ENCODE results near the gene MRPS18A. TPM values are rescaled to one million over a fixed set of nuclear protein-coding genes. Genes with fewer than 3 reads are reported as not detected.

The MRPS18A gene
- total RNA-seq, 1 donor from 2014 or later = 57.0 TPM

- H3K36me3 Mint-ChIP-seq (ENCODE audit: low read depth) = no peaks in the 10 kb centered on the region
- intact Hi-C loops (cut with micrococcal nuclease) = loop anchor here (1.0 to 10.0 kb wide), 8 partner anchors 10 to 599 kb away; partner anchors contain the start of genes AARS2, MRPS18A and NFKBIE
- ATAC-seq (ENCODE audit: low read depth) = peak; percentile 15
These were observed 26.9 kb upstream of the MRPS18A start for GRCh38 chr6:43714311-43715055.

DNA sequence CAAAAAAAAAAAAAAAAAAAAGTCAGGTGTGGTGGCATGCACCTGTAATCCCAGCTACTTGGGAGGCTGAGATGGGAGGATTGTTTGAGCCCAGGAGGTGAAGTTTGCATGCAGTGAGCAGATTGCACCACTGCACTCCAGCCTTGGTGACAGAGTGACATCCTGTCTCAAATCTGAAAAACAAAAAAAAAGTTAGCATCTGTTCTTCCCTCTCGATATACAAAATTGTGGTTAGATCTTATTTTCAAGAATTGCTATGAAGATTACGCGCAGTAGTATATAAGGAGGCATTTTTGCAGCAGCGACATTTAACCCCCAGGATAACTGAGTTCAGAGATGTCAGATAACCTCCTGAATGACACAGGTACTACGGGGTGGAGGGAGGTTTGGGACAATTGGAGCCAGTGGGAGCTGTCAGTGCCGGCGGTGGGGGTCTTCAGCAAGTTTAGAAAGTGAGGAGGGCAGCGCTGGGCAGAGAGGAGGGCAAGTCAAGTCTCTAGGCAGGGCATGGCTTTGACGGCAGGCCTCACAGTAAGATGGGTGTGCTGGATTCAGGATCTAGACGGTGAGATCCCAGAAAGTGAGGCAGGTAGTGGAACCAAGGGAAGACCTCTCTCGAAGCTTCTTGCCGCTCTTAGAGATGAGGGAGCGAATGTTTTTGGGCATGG is 26.2 kb upstream of the MRPS18A start:
- Mint-ChIP-seq H3K27ac (peak overlapping the region; percentile 91), H3K4me3 (peak overlapping the region; percentile 81), H3K36me3 (ENCODE audit: low read depth) (no peaks in the 10 kb centered on the region), H3K9me3 (no peaks in the 10 kb centered on the region), H3K4me1 (peaks cover 60% of the 10 kb centered on the region), H3K27me3 (no peaks in the 10 kb centered on the region)
- intact Hi-C loops (cut with micrococcal nuclease) = loop anchor here (10.0 kb wide), 2 partner anchors 329 to 551 kb away; partner anchors contain the start of gene NFKBIE
- DNase-seq (no peak), ATAC-seq (ENCODE audit: low read depth) (peak; percentile 5)
- TF ChIP-seq CTCF (IDR thresholded peaks at IDR 0.05) = no peak
- ChIA-PET POLR2A (interaction anchor here (0.7 to 4.1 kb wide), 14 partner anchors 9 to 533 kb away, joined by 3 to 122 read pairs (median 10); partner anchors contain the start of genes GTPBP2, HSP90AB1, MRPS18A and VEGFA), CTCF (interaction anchor here (1.0 to 2.5 kb wide), 5 partner anchors 8 to 365 kb away, joined by 3 to 23 read pairs (median 7); partner anchors contain the start of gene VEGFA)

More at GRCh38 chr6:43714311-43715055, 26.9 kb upstream of the MRPS18A start:
- Mint-ChIP-seq H3K27ac (peak overlapping the region; percentile 91), H3K27me3 (no peaks in the 10 kb centered on the region), H3K9me3 (no peaks in the 10 kb centered on the region), H3K4me3 (peak overlapping the region; percentile 81), H3K4me1 (peaks cover 60% of the 10 kb centered on the region)
- no peak for TF ChIP-seq CTCF (IDR thresholded peaks at IDR 0.05)
- peak; percentile 65 for DNase-seq
- POLR2A ChIA-PET = interaction anchor here (0.8 to 4.1 kb wide), 23 partner anchors 10 to 1151 kb away, joined by 3 to 122 read pairs (median 4); partner anchors contain the start of genes GTPBP2, HSP90AB1, MAD2L1BP and MRPS18A
- CTCF ChIA-PET = interaction anchor here (0.7 to 2.5 kb wide), 11 partner anchors 9 to 365 kb away, joined by 3 to 23 read pairs (median 5); partner anchors contain the start of gene VEGFA

- ChIA-PET CTCF (no interaction called here), POLR2A (interaction anchor here (0.6 to 4.1 kb wide), 3 partner anchors 12 to 254 kb away, joined by 6 to 46 read pairs (median 27); partner anchors contain the start of gene MRPS18A)
- TF ChIP-seq CTCF (IDR thresholded peaks at IDR 0.05) = no peak
- H3K9me3 Mint-ChIP-seq = no peaks in the 10 kb centered on the region
- DNase-seq (no peak), ATAC-seq (ENCODE audit: low read depth) (no peak)
- no peaks in the 10 kb centered on the region for H3K36me3 Mint-ChIP-seq (ENCODE audit: low read depth)
- no peak overlapping the region for H3K4me3 Mint-ChIP-seq
- peaks cover 59% of the 10 kb centered on the region for H3K4me1 Mint-ChIP-seq
- peak overlapping the region; percentile 53 for H3K27ac Mint-ChIP-seq
- intact Hi-C loops (cut with micrococcal nuclease) = loop anchor here (10.0 kb wide), 2 partner anchors 328 to 552 kb away; partner anchors contain the start of gene NFKBIE
- H3K27me3 Mint-ChIP-seq = no peaks in the 10 kb centered on the region
These were observed 25.0 kb upstream of the MRPS18A start for GRCh38 chr6:43712579-43712978.

- peaks cover 60% of the 10 kb centered on the region for H3K4me1 Mint-ChIP-seq
- H3K27ac Mint-ChIP-seq = no peak overlapping the region
- ChIA-PET POLR2A (no interaction called here), CTCF (interaction anchor here (0.9 kb wide), 1 partner anchor 13 kb away, joined by 5 read pairs; no protein-coding TSS in a partner anchor)
- no peak overlapping the region for H3K4me3 Mint-ChIP-seq
- no peak for ATAC-seq (ENCODE audit: low read depth)
- DNase-seq = no peak
- no peaks in the 10 kb centered on the region for H3K9me3 Mint-ChIP-seq
- TF ChIP-seq CTCF (IDR thresholded peaks at IDR 0.05) = no peak
- intact Hi-C loops (cut with micrococcal nuclease) = loop anchor here (10.0 kb wide), 2 partner anchors 326 to 554 kb away; partner anchors contain the start of gene NFKBIE
- H3K27me3 Mint-ChIP-seq = no peaks in the 10 kb centered on the region
- no peaks in the 10 kb centered on the region for H3K36me3 Mint-ChIP-seq (ENCODE audit: low read depth)
These were observed 23.0 kb upstream of the MRPS18A start for GRCh38 chr6:43710576-43710975.

All from activated B cell treated with CpG ODN at 0.5 μM for 24 hours (primary cell).